Endothelial cell of umbilical vein (primary cell): ENCODE measurements around the gene CD58. TPM values are rescaled to one million over a fixed set of nuclear protein-coding genes. Genes with fewer than 3 reads are reported as not detected.

Experiments
- BruUV-seq: library from RNA; stranded (reverse); fragments of 400-500 nt; replicated peaks from 2 replicates; lab custom pipeline; 2021; lab: Mats Ljungman, UMichigan
- CTCF ChIA-PET: fragments of 300-600, 350-600 bp; sonication (Branson Sonifier 250); formaldehyde crosslinking; loops from one replicate; lab custom pipeline; 2021; ENCODE audit warnings: antibody characterized with exemption, inconsistent platforms; lab: Charles Lee
- POLR2A ChIA-PET: fragments of 300-600, 350-600 bp; sonication (Branson Sonifier 250); formaldehyde crosslinking; loops from one replicate; lab custom pipeline; 2021; ENCODE audit warnings: antibody characterized with exemption, inconsistent platforms; lab: Charles Lee
- DNase-seq: peaks from one replicate; pipeline ENCODE4 v3.0.0-alpha.2; 2011; ENCODE audit warnings: low read depth, low spot score
- FAIRE-seq: peaks from 2 replicates; lab custom pipeline; 2011; peaks lifted over from hg19 to GRCh38; lab: Jason Lieb, UNC
- H2AFZ ChIP-seq: 2 replicates; pipeline ENCODE4 v1.6.0; 2012; ENCODE audit warnings: low read depth, low read length, control low read depth, inconsistent platforms
- H3K27ac ChIP-seq: 2 replicates; pipeline ENCODE4 v1.5.1; 2011; ENCODE audit warnings: low read depth, mild to moderate bottlenecking, control low read depth, low read length, moderate library complexity; ENCODE audit not compliant: insufficient read depth
- H3K27me3 ChIP-seq, 2 experiments: 2 replicates each; pipeline versions ENCODE4 v1.6.0 to v1.6.1; 2011; ENCODE audit warnings: low read length in 2 of 2, mixed read lengths in 1 of 2; ENCODE audit not compliant: control insufficient read depth in 2 of 2, insufficient read depth in 2 of 2
- H3K36me3 ChIP-seq, 2 experiments: 2 replicates in 1 of 2; 3 replicates in 1 of 2; pipeline ENCODE4 v1.5.1; 2011; ENCODE audit warnings: low read length in 2 of 2, mild to moderate bottlenecking in 1 of 2, moderate library complexity in 1 of 2; ENCODE audit not compliant: control insufficient read depth in 2 of 2, insufficient read depth in 2 of 2; ENCODE audit errors: extremely low read depth in 1 of 2
- H3K4me1 ChIP-seq: 3 replicates; pipeline ENCODE4 v1.5.1; 2011; ENCODE audit warnings: mild to moderate bottlenecking, low read length; ENCODE audit not compliant: control insufficient read depth, insufficient read depth; ENCODE audit errors: extremely low read depth
- H3K4me2 ChIP-seq: 2 replicates; pipeline ENCODE4 v1.6.1; 2011; ENCODE audit warnings: low read length, control low read depth, mixed read lengths; ENCODE audit not compliant: insufficient read depth
- H3K4me3 ChIP-seq, 3 experiments: fragments of 200-600 bp in 1 of 3; sonication (generic), shearing (Covaris generic) in 1 of 3; replicated peaks in 1 of 3; 2 replicates each; pipeline ENCODE4 v1.5.1; 2011 to 2016; ENCODE audit warnings: control low read depth in 3 of 3, low read length in 3 of 3, mild to moderate bottlenecking in 2 of 3, inconsistent platforms in 1 of 3, low read depth in 1 of 3, moderate library complexity in 1 of 3; ENCODE audit not compliant: insufficient read depth in 1 of 3
- H3K79me2 ChIP-seq: 2 replicates; pipeline ENCODE4 v1.6.0; 2012; ENCODE audit warnings: low read length, inconsistent platforms; ENCODE audit not compliant: control insufficient read depth, insufficient read depth
- H3K9ac ChIP-seq: replicated peaks from 2 replicates; pipeline ENCODE3; 2011; ENCODE audit warnings: low read length, control low read depth; ENCODE audit not compliant: insufficient read depth; ENCODE audit errors: extremely low read depth
- H3K9me1 ChIP-seq: replicated peaks from 3 replicates; pipeline ENCODE4 v1.6.0; 2011; ENCODE audit warnings: mild to moderate bottlenecking, low read length; ENCODE audit not compliant: control insufficient read depth, insufficient read depth; ENCODE audit errors: extremely low read depth
- H3K9me3 ChIP-seq: replicated peaks from 2 replicates; pipeline ENCODE4 v1.5.1; 2012; ENCODE audit warnings: low read length, inconsistent platforms; ENCODE audit not compliant: control insufficient read depth, insufficient read depth
- H4K20me1 ChIP-seq: replicated peaks from 2 replicates; pipeline ENCODE3; 2011; ENCODE audit warnings: mild to moderate bottlenecking, low read length; ENCODE audit not compliant: control insufficient read depth, insufficient read depth; ENCODE audit errors: extremely low read depth
- CTCF ChIP-seq, 2 donors: IDR thresholded peaks; 1 replicate in 1 of 2; 2 replicates in 1 of 2; pipeline ENCODE4 v1.5.1; 2011; ENCODE audit warnings: low read length in 2 of 2, mild to moderate bottlenecking in 2 of 2, moderate library complexity in 2 of 2, control low read depth in 1 of 2, inconsistent platforms in 1 of 2, low read depth in 1 of 2; ENCODE audit not compliant: insufficient read depth in 1 of 2; ENCODE audit errors: extremely low read depth in 1 of 2
- EZH2 ChIP-seq: IDR thresholded peaks from 2 replicates; pipeline ENCODE4 v1.6.1; 2012; ENCODE audit warnings: borderline replicate concordance, low read depth, mild to moderate bottlenecking, moderate library complexity, low read length, inconsistent platforms; ENCODE audit not compliant: severe bottlenecking
- FOS ChIP-seq: IDR thresholded peaks from 2 replicates; pipeline ENCODE4 v1.6.1; 2011; ENCODE audit warnings: mild to moderate bottlenecking, low read length, moderate library complexity, borderline replicate concordance; ENCODE audit not compliant: insufficient read depth
- GATA2 ChIP-seq: IDR thresholded peaks from 2 replicates; pipeline ENCODE4 v1.7.0; 2011; ENCODE audit warnings: low read depth, mild to moderate bottlenecking, moderate library complexity, mixed read lengths, low read length; ENCODE audit not compliant: insufficient read length, insufficient read depth
- JUN ChIP-seq: IDR thresholded peaks from 2 replicates; pipeline ENCODE4 v1.6.1; 2011; ENCODE audit warnings: borderline replicate concordance, low read depth; ENCODE audit not compliant: insufficient read length, insufficient read depth
- MAX ChIP-seq: IDR thresholded peaks from 2 replicates; pipeline ENCODE4 v1.6.1; 2011; ENCODE audit not compliant: insufficient read depth, insufficient read length
- MYC ChIP-seq: IDR thresholded peaks from one replicate; pipeline ENCODE4 v1.6.1; 2011; ENCODE audit warnings: mild to moderate bottlenecking, low read depth, low read length
- POLR2A ChIP-seq: IDR thresholded peaks from 2 replicates; pipeline ENCODE4 v1.6.1; 2012; ENCODE audit warnings: low read depth, mild to moderate bottlenecking, control low read depth, low read length
- POLR2AphosphoS5 ChIP-seq: IDR thresholded peaks from 2 replicates; pipeline ENCODE4 v1.6.1; 2012; ENCODE audit warnings: low read depth, mild to moderate bottlenecking, control low read depth, low read length, moderate library complexity; ENCODE audit not compliant: insufficient read depth
- dilution Hi-C: fragments of 300-500 bp; cut with MboI; formaldehyde crosslinking; loops from one replicate; pipeline ENCODE4 v1.15.0; 2019; ENCODE audit warnings: low sequenced_read_pairs; ENCODE audit not compliant: extremely low pct_ligation_motif_present
- intact Hi-C: fragments of 100-400 bp; cut with micrococcal nuclease; formaldehyde crosslinking; loops from one replicate; pipeline ENCODE4 v1.10.0; 2022
- polyA plus RNA-seq, 4 experiments: library from polyadenylated mRNA; depleted of rRNA in 3 of 4; stranded (reverse) in 3 of 4; unstranded in 1 of 4; fragments of >200 nt; gene quantifications; 2 replicates each; pipeline versions ENCODE4 v1.2.1 to v1.2.3, GENCODE V29; 2011 to 2012; ENCODE audit warnings: missing spikeins in 1 of 4
- total RNA-seq: library from RNA; stranded (reverse); gene quantifications from 2 replicates; pipeline ENCODE4 v1.2.3, GENCODE V29; 2021

Gene CD58
- total and polyA plus RNA-seq, 2 donors (not counting 3 experiments of a cell fraction or from before 2014, with no cell fraction given): 9.8 to 12.7 TPM

- ChIA-PET CTCF (no interaction called here), POLR2A (no interaction called here)
- H3K27ac ChIP-seq: no peak overlapping the region
- TF ChIP-seq MYC (no peak), JUN (peak; percentile 47)
- H3K9ac ChIP-seq: no peak overlapping the region
- no peaks in the 10 kb centered on the region for H3K79me2 ChIP-seq
- H2AFZ ChIP-seq: no peak overlapping the region
- H4K20me1 ChIP-seq: no peaks in the 10 kb centered on the region
- no peaks in the 10 kb centered on the region for H3K4me1 ChIP-seq
- H3K4me3 ChIP-seq: no peak overlapping the region
- intact Hi-C loops (no loop called here), dilution Hi-C loops (no loop called here)
- BruUV-seq: no TSS peak
- H3K27me3 ChIP-seq: no peaks in the 10 kb centered on the region
- FAIRE-seq (no peak), DNase-seq (no peak)
- no peaks in the 10 kb centered on the region for H3K9me3 ChIP-seq
- H3K4me2 ChIP-seq: no peak overlapping the region
- H3K9me1 ChIP-seq: no peaks in the 10 kb centered on the region
- no peaks in the 10 kb centered on the region for H3K36me3 ChIP-seq
Observed at GRCh38 chr1:116538544-116538943, 32.3 kb downstream of the CD58 start.

GRCh38 chr1:116537898-116538297 is 32.9 kb downstream of the CD58 start:
- Histone ChIP-seq H4K20me1 (no peaks in the 10 kb centered on the region), H3K36me3 (no peaks in the 10 kb centered on the region), H2AFZ (no peak overlapping the region), H3K4me2 (no peak overlapping the region), H3K9ac (no peak overlapping the region), H3K4me1 (no peaks in the 10 kb centered on the region), H3K27me3 (no peaks in the 10 kb centered on the region), H3K27ac (no peak overlapping the region), H3K9me1 (no peaks in the 10 kb centered on the region), H3K9me3 (no peaks in the 10 kb centered on the region), H3K79me2 (no peaks in the 10 kb centered on the region), H3K4me3 (no peak overlapping the region)
- CTCF ChIA-PET: no interaction called here
- TF ChIP-seq MAX: no peak
- no peak for TF ChIP-seq POLR2A
- no peak for TF ChIP-seq MYC
- no peak for TF ChIP-seq EZH2
- TF ChIP-seq FOS: no peak
- no peak for TF ChIP-seq CTCF (IDR thresholded peaks at IDR 0.05; ENCODE audit: extremely low read depth in 1 of 2, insufficient read depth in 1 of 2, low read depth in 1 of 2, low read length in 2 of 2)
- no peak for TF ChIP-seq POLR2AphosphoS5
- no peak for TF ChIP-seq JUN
- no peak for TF ChIP-seq GATA2
- FAIRE-seq (no peak), DNase-seq (no peak)
- dilution Hi-C loops: no loop called here
- BruUV-seq: no TSS peak
- POLR2A ChIA-PET: no interaction called here
- intact Hi-C loops: no loop called here
